ENCODE data around the gene PAM.

GRCh38 chr5:103066326-103066725 lies 311.2 kb downstream of the PAM start:
- TF ChIP-seq POLR2AphosphoS5 (IDR thresholded peaks at IDR 0.05) (no peak), CTCF (IDR thresholded peaks at IDR 0.05) (no peak), POLR2A (IDR thresholded peaks at IDR 0.05) (no peak), EP300 (IDR thresholded peaks at IDR 0.05) (no peak)
